Measurements from ENCODE around the gene CACNA1F.

Gene CACNA1F

GRCh38 chrX:49172280-49172780 is 60.8 kb downstream of the CACNA1F start:
- DNase-seq, result peak; percentile 45

- DNase-seq, result peak; percentile 48
Measured at GRCh38 chrX:49171752-49172279, 61.3 kb downstream of the CACNA1F start, which contains the start of gene PLP2. Gene PLP2 (plus strand): TSS chrX:49171898. CDS start chrX:49172001, 103 bp downstream.

- no peak for DNase-seq
Measured at GRCh38 chrX:49167740-49168108, 65.4 kb downstream of the CACNA1F start.

GRCh38 chrX:49166914-49167739 is 66.0 kb downstream of the CACNA1F start:
- peak; percentile 75 for DNase-seq

GRCh38 chrX:49165901-49166881 is 66.9 kb downstream of the CACNA1F start:
- no peak for DNase-seq

GRCh38 chrX:49164589-49165360 is 68.4 kb downstream of the CACNA1F start:
- no peak for DNase-seq

GRCh38 chrX:49163555-49164419 is 69.4 kb downstream of the CACNA1F start:
- peak; percentile 85 for DNase-seq

GRCh38 chrX:49162620-49163019 is 70.5 kb downstream of the CACNA1F start, which contains the start of gene MAGIX:
Gene MAGIX (plus strand): TSS chrX:49162758. CDS start chrX:49162890, 132 bp downstream.
- no peak for DNase-seq

- DNase-seq, result no peak
Measured at GRCh38 chrX:49161632-49162031, 71.5 kb downstream of the CACNA1F start.

GRCh38 chrX:49160908-49161307 is 72.2 kb downstream of the CACNA1F start:
- no peak for DNase-seq

- no peak for DNase-seq
Measured at GRCh38 chrX:49157194-49157593, 75.9 kb downstream of the CACNA1F start.

- DNase-seq, result peak; percentile 87
Measured at GRCh38 chrX:49155900-49156837, 77.0 kb downstream of the CACNA1F start.

GRCh38 chrX:49155243-49155899 is 77.8 kb downstream of the CACNA1F start:
- DNase-seq, result no peak

Measured in T1000 (cell line).